ENCODE data around the gene KRT5.

DNA sequence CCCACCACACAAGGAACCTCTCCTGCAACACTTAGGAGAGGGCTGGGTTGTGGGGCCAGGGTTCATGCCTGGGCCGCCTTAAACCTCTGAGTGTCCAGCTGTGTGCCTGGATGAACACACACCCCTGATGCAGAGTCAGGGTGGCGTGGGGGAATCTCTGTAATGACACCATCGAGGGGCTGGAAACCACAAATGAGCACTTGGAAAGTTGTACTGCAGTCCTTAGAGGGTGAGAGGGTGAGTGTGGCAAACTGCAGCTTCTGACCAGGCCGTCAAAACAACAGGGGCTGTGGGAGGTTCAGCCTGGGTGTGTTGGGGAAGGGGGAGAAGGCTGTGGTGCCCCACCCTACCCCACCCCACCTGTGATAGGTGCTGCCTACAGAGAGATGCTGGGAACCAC lies 12.4 kb upstream of the KRT5 start:
- TF ChIP-seq, protein P1, sequence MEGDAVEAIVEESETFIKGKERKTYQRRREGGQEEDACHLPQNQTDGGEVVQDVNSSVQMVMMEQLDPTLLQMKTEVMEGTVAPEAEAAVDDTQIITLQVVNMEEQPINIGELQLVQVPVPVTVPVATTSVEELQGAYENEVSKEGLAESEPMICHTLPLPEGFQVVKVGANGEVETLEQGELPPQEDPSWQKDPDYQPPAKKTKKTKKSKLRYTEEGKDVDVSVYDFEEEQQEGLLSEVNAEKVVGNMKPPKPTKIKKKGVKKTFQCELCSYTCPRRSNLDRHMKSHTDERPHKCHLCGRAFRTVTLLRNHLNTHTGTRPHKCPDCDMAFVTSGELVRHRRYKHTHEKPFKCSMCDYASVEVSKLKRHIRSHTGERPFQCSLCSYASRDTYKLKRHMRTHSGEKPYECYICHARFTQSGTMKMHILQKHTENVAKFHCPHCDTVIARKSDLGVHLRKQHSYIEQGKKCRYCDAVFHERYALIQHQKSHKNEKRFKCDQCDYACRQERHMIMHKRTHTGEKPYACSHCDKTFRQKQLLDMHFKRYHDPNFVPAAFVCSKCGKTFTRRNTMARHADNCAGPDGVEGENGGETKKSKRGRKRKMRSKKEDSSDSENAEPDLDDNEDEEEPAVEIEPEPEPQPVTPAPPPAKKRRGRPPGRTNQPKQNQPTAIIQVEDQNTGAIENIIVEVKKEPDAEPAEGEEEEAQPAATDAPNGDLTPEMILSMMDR (IDR thresholded peaks at IDR 0.05), result no peak
- no peak for TF ChIP-seq POLR2A (IDR thresholded peaks at IDR 0.05)

All from Peyer's patch (tissue), 4 donors.